Measurements from ENCODE around the gene FAM111B.

The FAM111B gene

GRCh38 chr11:59157433-59157832 is 50.4 kb downstream of the FAM111B start:
- DNase-seq = no peak

- DNase-seq = peak in 4 of 5 experiments; percentile 36 to 75 (median 40)
Measured at GRCh38 chr11:59158206-59159068, 51.4 kb downstream of the FAM111B start.

- no peak for DNase-seq
Measured at GRCh38 chr11:59164028-59164427, 57.0 kb downstream of the FAM111B start.

GRCh38 chr11:59171508-59172322 is 64.7 kb downstream of the FAM111B start, which contains the start of gene DTX4:
Gene DTX4, plus strand, starts transcription at chr11:59172132. Its CDS starts 464 bp downstream, at chr11:59172596.
- DNase-seq = peak; percentile 72 to 88 (median 81)

- peak in 1 of 5 experiments; percentile 9 for DNase-seq
Measured at GRCh38 chr11:59172345-59173079, 65.5 kb downstream of the FAM111B start.

GRCh38 chr11:59173080-59173963 is 66.3 kb downstream of the FAM111B start:
- DNase-seq = peak in 1 of 5 experiments; percentile 13

GRCh38 chr11:59173964-59174663 is 67.1 kb downstream of the FAM111B start:
- DNase-seq = no peak

- DNase-seq = peak in 1 of 5 experiments; percentile 17
Measured at GRCh38 chr11:59174664-59175033, 67.6 kb downstream of the FAM111B start.

GRCh38 chr11:59175091-59175501 is 68.1 kb downstream of the FAM111B start:
- DNase-seq = no peak

- no peak for DNase-seq
Measured at GRCh38 chr11:59176330-59176729, 69.3 kb downstream of the FAM111B start.
